Stimulated activated CD8-positive, alpha-beta memory T cell treated with anti-CD3 and anti-CD28 coated beads, Interleukin-4, amount 100 ng/mL, for 4 hours (primary cell): ENCODE results near the gene SLC16A12.

Experiments
- DNase-seq, 2 donors: peaks; one replicate each; pipeline ENCODE4 v3.0.0-alpha.2; 2020; ENCODE audit warnings: low read depth in 2 of 2, low spot score in 1 of 2

SLC16A12 gene

DNA sequence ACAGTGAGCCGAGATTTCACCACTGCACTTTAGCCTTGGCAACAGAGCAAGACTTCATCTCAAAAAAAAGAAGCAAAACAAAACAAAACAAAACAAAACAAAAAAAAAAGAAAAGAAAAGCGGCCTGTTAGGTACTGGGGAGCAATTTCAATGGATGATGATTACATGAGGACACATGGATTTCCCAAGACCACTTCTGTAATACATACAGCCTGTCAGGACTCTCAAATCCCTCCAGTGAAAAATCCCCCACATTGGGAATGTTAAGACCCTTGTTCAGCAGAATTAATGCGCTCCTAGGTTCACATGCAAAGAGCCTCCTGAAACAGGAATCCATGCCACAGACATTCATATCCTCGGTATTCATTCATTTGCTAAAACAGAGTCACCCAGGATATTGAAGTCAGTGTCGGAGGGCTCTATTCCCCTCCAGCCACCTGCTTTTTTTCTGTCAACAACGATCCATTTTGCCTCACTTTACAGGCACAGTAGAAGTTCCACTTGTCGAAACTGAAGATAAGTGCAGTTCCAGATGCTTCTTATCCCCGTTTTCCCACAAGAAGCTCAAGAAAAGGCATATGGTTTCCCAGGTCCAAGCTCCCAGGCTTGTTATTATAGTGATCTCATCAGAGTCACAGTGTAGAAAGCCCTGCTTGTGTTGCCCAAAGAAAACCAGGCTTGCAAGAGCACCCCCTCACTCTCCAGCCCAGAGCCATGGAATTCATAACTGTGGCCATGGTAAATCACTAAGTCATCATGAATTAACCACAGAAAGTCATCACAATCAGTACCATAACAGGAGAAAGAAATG, 20.2 kb downstream of the SLC16A12 start:
- no peak for DNase-seq

DNA sequence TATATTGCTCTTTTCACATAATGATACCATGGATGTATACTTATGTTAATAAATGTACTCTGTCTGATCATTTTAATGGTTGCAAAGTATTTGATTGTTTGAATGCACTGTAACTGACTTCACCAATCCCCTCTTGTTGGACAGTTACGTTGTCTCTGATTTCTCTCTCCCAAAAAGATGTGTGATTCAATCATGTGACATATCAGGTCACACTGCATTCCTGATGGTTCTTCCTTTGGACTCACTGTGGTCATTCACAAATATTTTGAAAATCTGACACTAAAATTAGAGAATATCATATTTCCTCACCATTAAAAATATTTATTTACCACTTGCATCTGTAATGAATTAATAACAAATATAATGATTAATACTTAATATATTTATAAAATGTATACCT, 22.2 kb downstream of the SLC16A12 start:
- DNase-seq = no peak

DNA sequence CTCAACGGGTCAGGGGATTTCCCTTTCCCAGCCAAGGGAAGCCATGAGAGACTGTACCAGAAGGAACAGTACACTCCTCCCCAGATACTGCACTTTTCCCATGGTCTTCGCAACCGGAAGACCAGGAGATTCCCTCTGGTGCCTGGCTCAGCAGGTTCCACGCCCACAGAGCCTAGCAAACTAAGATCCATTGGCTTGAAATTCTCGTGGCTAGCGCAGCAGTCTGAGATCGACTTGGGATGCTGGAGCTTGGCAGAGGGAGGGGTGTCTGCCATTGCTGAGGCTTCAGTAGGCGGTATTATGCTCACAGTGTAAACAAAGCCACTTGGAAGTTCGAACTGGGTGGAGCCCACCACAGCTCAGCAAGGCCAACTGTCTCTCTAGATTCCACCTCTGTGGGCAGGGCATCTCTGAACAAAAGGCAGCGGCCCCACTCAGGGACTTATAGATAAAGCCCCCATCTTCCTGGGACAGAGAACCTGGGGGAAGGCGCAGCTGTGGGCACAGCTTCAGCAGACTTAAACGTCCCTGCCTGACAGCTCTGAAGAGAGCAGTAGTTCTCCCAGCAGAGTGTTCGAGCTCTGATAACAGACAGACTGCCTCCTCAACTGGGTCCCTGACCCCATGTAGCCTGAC, 29.6 kb downstream of the SLC16A12 start:
- no peak for DNase-seq

DNA sequence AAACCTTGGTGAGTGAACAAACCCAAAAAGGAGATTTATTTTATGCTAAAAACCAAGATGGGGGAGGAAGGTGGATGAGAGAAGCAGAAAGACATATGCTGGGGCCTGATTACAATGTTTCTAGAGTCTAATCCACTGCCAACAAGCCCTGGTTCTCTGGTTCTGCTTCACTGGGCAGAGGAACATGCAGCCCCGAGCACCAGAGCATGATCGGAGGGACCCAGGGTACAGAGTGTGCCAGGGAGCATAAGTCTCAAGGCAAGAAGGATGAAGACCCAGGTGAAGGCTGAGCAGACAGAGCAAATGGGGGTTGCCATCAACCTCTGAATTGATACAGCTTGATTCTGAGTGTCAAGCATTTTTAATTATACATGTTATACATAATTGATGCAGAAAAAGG, 30.7 kb downstream of the SLC16A12 start:
- DNase-seq = no peak

DNA sequence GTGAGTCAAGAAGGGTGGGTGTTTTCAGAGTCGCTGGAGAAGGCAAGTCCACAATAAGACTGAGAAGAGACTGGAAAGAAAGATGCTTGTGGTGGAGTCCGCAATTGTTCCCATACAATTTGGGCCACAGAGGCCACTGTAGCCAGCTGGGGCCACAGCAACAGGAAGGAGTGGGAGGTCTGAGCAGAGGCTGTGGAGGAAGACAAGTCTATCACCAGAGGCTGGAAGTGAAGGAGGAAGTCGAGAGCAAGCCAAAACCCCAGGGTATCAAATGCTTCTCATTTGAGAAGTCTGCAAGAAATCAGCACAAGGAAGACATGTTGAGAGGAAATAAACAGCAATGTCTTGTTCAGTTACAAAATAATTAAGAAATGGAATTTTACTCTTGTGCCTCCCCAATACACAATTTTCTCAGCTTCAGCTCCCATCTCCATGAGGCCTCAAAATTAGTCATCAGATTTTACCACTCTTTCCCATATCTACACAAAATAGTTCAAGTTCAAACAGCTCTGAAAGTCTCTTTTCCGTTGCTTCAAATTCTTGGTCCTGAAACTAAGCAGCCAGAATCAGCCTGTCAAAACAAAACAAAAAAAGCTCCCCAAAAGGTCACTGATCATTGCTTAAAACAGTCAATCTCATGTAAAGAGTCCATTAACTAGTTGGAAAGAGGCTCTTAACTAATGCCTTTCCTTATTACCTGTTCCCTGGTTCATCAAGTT, 31.6 kb downstream of the SLC16A12 start:
- DNase-seq = no peak

DNA sequence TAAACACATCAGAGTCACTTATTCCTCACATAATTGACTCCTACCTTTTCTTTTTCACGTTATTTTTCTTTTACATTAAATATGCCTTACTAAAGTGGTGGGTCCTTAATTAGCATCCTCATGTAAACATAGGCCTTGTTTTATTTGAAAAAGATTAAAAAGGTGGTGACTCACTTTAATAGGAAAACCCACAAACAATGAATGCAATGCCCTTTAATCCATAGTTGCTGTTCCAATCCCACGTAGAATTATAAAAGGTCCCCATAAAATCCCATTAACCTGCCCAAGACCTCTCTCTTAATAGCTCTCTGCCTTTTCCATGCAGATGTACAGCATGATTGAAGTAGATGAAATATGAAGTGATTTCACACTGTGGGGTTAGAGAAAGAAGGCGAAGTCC, 32.2 kb downstream of the SLC16A12 start:
- no peak for DNase-seq

DNA sequence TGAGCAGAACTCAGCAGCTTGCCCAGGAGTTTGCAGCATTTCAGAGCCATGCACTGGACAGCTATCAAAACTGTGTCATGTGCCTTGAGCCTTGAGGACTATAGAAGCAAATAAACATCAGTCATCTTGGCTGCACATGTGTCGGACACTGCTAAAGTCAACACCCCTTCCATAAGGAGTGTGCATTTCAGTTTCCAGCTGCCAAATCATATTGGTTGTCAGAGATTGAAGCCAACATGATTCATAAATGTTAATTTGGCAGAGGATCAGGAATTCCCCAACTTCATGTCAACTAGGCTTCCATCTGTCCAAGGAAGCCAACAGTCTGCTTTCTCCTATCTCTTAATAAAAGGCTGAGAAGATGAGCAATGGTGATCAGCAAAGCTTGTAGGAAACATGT, 32.8 kb downstream of the SLC16A12 start:
- no peak for DNase-seq

DNA sequence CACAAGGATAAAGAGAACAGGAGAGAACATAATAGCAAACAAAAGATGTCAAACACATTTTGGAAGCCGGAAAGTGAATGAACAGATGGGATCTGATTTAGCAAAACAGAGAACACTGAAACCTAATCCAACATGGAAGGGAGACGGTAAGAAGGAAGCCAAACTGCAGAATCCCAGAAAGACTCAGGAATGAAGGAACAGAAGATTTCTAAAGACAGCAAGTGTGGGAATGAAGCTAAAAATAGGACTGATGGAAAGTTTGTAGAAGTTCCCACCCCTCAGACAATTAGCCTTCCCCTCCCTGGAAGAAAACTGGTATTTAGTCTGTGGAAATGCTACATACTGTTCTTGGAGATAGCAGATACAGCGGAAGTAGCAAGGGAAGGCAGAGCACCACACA, 40.8 kb downstream of the SLC16A12 start:
- DNase-seq = no peak

DNA sequence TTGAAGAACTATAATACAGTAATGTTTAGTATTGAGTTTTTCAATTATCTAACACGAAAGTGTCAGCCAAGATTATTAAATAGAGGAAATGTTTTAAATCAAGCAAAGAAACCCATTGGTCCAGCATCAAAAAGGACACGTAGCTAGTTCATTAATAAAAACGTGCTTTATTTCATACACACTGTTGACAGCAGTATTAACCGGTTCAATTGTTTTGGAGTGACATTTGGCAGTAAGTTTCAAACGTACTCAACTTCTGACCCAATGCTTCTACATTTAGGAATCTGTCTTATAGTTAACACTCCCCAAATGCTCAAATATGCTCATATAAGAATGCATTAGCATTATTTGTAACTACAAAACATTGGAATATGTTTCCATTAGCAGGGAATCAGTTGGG, 41.3 kb downstream of the SLC16A12 start:
- no peak for DNase-seq

DNA sequence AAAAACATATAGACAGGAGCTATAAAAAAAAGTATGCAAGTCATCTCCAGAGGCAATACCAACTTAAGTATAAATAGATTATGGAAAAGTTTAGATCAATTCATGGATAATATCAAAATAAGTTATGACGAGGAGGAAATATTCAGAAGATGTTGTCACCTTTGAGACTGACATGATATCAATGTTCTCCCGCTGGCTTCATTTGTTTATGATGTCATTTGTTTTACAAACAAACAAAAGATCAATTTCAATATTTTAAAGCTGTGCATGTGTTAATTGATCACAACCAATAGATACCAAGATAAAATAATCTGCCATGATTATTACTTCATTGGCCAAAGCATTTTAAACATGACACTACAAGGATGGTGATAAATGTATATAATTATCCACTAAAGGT, 43.5 kb downstream of the SLC16A12 start:
- DNase-seq = no peak

DNA sequence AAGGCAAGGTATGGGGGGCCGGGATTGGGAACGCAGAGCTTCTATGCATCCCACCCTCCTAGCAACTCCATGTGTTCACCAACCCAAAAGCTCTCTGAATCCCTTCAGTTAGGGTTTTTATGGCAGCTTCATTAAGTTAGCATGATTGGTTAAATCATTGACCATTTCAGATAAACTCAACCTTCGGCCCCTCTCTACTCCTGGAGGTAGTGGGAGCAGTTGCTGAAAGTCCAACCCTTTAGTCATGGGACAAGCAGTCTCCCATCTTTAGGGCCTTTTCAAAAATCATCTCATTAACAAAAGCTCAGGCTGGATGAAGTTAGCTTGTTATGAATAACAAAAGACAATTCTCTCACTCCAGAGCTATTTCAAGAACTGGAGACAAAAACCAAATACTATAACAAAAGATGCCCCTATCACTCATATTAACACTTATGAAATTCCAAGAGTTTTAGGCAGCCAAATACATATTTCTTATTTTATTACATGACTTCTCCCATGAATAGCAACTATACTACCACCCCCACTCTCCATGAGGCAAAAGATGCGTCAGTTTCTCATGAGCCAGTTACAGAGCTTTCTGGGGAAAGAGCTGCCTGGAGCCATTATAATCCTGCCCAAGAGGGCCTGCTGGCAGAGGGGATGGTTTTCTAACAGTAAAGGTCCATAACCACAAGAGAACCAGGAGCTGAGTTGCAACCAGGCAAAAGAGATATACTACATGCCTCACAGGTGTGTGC, 44.6 kb downstream of the SLC16A12 start:
- DNase-seq = no peak

DNA sequence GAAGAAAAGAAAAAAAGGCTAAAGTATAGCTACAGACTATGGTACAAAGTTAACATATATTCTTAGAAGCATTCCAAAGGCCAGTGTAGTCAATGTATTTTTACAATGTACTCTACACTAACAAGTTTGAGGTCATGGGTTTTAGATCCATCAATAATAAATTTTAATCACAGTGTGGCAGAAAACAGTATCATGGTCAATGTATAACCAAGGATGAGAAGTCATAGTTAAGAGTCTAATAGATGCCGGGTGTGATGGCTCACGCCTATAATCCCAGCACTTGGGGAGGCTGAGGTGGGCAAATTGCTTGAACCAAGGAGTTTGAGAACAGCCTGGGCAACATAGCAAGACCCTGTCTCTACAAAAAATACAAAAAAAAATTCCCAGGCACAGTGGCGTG, 53.1 kb downstream of the SLC16A12 start:
- no peak for DNase-seq

DNA sequence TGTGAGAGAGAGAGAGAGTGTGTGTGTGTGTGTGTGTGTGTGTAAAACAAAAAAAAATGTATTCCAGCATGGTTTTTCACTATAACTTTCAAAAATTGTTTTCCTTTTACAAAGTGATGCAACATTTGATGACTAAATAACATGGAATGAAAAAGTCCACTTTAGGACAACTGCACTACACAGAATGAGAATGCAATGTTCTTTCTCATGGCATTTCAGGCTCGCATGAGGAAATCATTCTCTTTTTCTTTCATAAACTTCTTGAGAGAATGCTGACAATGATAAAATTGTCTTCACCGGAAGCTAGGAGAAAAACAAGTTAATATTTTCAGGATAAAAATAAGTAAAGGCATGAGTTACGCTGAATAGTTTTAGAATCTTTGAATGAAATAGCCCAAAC, 53.7 kb downstream of the SLC16A12 start:
- no peak for DNase-seq

DNA sequence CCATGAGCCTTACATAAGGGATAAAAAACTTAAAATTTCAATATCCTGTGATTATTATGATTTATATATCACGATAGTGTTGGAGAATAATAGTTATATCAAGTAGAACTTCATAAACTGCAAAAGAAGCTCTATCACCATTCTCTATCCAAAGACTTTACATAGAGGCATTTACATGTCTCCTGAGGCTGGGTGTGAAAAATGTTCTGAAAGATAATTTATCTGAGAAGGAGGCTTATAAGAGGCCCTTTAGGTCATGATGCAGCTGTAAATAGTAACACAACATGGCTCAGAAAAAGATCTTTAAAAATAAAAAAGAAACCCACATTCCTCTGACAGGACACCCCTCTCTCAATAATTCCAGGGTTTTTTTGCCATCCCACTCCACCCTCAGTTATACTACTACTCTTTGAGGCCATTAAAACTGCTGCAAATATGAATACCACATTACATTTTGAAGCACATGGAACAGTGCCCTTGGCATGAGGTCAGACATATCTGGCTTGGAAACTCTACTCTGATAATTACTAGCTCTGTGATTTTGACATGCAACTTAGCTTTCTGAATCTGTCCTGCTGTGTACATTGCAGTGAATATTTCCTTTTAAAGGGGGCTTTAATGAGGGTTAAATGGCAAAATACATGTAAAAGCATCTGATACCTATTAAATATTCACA, 55.5 kb downstream of the SLC16A12 start:
- DNase-seq = no peak

DNA sequence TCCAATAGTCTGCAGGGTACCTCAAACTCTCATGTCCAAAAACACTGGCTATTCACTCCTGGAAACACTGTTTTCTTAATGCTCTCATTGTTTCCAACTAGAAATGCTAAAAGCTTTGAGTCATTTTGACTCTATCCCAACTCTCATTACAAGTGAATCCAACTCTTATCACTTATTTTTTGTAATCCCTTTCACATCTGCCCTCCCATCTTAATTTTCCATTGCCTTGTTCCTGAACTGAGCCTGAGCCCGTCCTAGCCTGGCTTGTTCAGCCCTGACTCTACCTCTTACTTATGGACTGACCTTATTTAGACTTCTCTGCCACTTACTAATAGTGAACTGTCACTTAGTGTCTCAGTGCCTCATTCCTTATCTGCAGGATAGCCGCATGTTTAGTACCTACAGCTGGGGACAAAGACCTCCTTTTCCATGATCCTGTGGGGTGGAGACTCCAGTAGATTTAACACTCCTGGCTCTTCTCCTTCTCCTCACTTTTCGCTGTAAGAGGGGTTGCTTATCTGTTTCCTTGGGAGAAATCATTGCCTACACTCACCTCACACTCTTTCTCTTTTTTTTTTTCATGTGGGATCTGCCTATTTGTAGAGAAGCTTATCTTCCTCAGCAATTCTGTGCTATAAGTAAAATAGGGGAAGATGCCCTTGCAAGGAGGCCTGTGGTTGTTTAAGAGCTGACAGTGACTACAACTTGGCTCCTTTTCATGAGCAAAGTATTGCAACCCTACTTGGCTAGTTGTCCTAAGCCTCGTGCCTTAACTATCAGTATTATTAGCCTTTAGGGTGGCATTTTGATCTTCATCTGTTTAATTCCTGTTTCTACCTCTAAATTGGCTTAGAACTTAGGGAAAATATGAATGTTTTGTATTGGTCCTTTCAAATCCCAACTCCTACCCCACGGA, 56.4 kb downstream of the SLC16A12 start:
- no peak for DNase-seq

DNA sequence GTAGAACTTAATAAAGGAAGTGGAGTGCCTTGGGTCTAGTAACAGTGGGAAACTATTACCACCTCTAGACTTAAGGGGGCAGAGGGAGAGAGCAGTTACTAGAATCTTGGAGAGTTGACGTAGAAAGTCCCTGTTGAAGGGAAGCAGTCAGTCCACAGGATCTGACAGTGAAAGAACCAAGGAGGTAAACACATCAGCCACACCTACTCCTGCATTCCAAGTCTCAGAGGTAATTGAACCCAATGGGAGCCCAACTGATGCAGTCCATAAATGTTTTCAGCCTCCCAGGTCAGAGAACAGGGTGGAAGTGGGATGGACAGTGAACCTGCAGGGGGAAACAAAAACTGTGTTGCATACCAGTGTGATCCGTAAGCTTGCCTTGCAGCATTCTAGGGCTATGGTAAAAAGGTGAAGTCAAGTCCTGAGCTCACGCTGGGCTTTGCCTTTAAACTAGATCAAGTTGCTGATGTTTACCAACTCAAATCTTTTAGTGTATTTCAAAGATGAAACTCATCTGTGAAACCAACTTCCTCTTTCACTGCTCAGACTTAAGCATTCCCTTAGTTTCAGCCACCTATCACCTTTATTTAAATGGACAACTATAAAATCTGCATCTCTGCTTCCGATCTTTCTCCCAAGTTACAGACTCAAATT, 57.2 kb downstream of the SLC16A12 start:
- no peak for DNase-seq

DNA sequence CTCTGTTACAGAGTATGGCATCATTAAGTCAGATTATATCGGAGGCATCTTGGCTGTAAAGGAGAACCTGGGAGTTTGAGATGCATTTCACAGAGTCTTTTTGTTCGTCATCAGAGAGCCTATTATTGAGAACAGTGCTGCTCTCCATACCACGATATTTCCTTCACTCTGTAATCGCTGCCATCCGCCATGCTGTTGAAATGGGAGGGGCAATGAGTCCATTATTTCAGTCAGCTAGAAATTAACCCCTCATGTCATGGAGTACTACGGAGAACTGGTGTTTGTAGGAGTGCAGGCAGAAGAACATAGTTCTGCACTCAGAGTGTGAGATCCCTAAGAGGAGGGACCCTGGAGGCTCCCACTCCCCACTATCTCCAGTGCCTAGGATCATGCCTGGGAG, 59.2 kb downstream of the SLC16A12 start:
- no peak for DNase-seq

DNA sequence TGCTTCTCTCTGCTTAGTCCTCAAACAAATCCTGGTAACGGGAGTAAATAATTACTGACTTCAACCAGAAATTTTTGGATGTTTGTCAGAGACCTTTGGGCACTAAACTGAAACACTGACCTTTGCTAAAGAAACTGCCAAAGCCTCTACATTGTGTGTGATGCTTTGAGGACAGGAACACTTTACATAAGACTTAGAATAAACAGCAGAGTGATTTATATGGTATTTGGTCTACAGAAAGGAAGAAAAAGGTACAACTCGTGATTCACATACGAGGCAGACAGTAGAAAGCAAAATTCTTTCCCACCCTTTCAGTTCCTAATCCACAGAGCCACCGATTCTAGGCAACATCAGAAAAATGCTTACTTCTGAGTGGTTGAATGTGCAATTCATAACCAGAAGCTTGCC, 59.8 kb downstream of the SLC16A12 start:
- DNase-seq = no peak

DNA sequence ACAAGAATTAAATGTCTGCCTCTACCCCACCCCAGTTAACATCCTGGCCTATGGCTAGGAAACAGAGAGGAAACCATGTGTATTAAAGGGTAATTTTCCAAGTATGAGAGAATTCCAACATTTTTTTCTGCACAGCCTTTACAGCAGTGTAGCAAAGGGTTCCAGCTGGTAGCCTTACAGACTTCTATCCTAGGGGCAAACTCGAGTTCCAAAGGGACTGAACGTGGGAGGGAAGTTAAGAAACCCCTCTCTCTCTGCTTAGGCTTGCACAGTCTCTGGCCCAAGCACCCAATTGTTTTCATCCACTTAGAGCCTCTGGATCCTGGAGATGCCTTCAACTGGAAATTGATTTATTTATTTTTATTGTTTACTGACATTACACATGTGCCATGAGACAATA, 60.3 kb downstream of the SLC16A12 start:
- DNase-seq = no peak
